K562 (cell line): ENCODE results near the gene LCA5L. TPM values are rescaled to one million over a fixed set of nuclear protein-coding genes. Genes with fewer than 3 reads are reported as not detected.

Experiments
- ATAC-seq: fragments of 200-7000 bp; cut with Tn5 transposase; 3 replicates; pipeline ENCODE4 v1.9.1; 2020; ENCODE audit warnings: moderate library complexity
- BruUV-seq: library from RNA; stranded (reverse); fragments of 400-500 nt; replicated peaks from 2 replicates; lab custom pipeline; 2021; lab: Mats Ljungman, UMichigan
- CTCF ChIA-PET: fragments of 300-600 bp; formaldehyde crosslinking; extraction: SDS; loops from one replicate; lab custom pipeline; 2021; ENCODE audit warnings: low intra/inter-chr PET ratio; lab: Yijun Ruan, JAX
- POLR2A ChIA-PET: fragments of 300-600, 350-650 bp; sonication (Branson Sonifier 250); formaldehyde crosslinking; extraction: SDS; loops from one replicate; lab custom pipeline; 2021; ENCODE audit warnings: antibody characterized with exemption, inconsistent platforms; lab: Yijun Ruan, JAX
- DNase-seq, 4 experiments: peaks; one replicate each; pipeline versions ENCODE4 v3.0.0 to v3.0.0-alpha.2; 2011 to 2018; ENCODE audit warnings: low spot score in 3 of 4, mixed read lengths in 3 of 4; ENCODE audit errors: extremely low read depth in 1 of 4
- FAIRE-seq: peaks from 2 replicates; lab custom pipeline; 2011; peaks lifted over from hg19 to GRCh38; lab: Jason Lieb, UNC
- H2AFZ ChIP-seq: 2 replicates; pipeline ENCODE4 v1.6.0; 2011; ENCODE audit warnings: low read depth, low read length, control low read depth, inconsistent platforms
- H3K27ac ChIP-seq: fragments of 200-600 bp; 3 replicates; pipeline ENCODE4 v1.8.0; 2011; ENCODE audit warnings: low read depth, mild to moderate bottlenecking, control low read depth, inconsistent platforms, low read length, moderate library complexity, mixed read lengths; ENCODE audit errors: extremely low read depth
- H3K27me3 ChIP-seq, 2 experiments: fragments of 300-600 bp in 1 of 2; 2 replicates in 1 of 2; 3 replicates in 1 of 2; pipeline versions ENCODE4 v1.6.0 to v1.8.0; 2011; ENCODE audit warnings: inconsistent platforms in 2 of 2, low read length in 2 of 2, mild to moderate bottlenecking in 1 of 2, mixed read lengths in 1 of 2, moderate library complexity in 1 of 2; ENCODE audit not compliant: control insufficient read depth in 2 of 2, insufficient read depth in 2 of 2
- H3K36me3 ChIP-seq: fragments of 300-600 bp; 3 replicates; pipeline ENCODE4 v1.8.0; 2011; ENCODE audit warnings: mild to moderate bottlenecking, low read length, inconsistent platforms; ENCODE audit not compliant: control insufficient read depth, insufficient read depth
- H3K4me1 ChIP-seq, 2 experiments: fragments of 200-600 bp in 1 of 2; replicated peaks in 1 of 2; 2 replicates in 1 of 2; 3 replicates in 1 of 2; pipeline versions ENCODE4 v1.5.1 to v1.8.0; 2011; ENCODE audit warnings: inconsistent platforms in 2 of 2, low read length in 2 of 2, mild to moderate bottlenecking in 1 of 2, mixed read lengths in 1 of 2, moderate library complexity in 1 of 2; ENCODE audit not compliant: control insufficient read depth in 2 of 2, insufficient read depth in 2 of 2
- H3K4me2 ChIP-seq: 2 replicates; pipeline ENCODE4 v1.6.1; 2011; ENCODE audit warnings: low read length, control low read depth, inconsistent platforms, mixed read lengths; ENCODE audit not compliant: insufficient read depth
- H3K4me3 ChIP-seq: fragments of 200-600 bp; sonication (generic), shearing (Covaris generic); 2 replicates; pipeline ENCODE4 v1.5.1; 2016; ENCODE audit warnings: control low read depth, inconsistent platforms
- H3K79me2 ChIP-seq: fragments of 200-600 bp; 3 replicates; pipeline ENCODE4 v1.8.0; 2011; ENCODE audit warnings: low read length, inconsistent platforms; ENCODE audit not compliant: control insufficient read depth, insufficient read depth
- H3K9ac ChIP-seq, 2 experiments: 2 replicates each; pipeline versions ENCODE4 v1.6.0 to v1.6.1; 2011; ENCODE audit warnings: low read depth in 2 of 2, low read length in 2 of 2, control low read depth in 1 of 2, inconsistent platforms in 1 of 2, mild to moderate bottlenecking in 1 of 2, mixed read lengths in 1 of 2; ENCODE audit not compliant: insufficient read depth in 1 of 2
- H3K9me1 ChIP-seq: one replicate; pipeline ENCODE4 v1.6.0; 2011; ENCODE audit warnings: inconsistent platforms, mild to moderate bottlenecking, low read length, moderate library complexity; ENCODE audit not compliant: control insufficient read depth, insufficient read depth
- H3K9me3 ChIP-seq: replicated peaks from 2 replicates; pipeline ENCODE4 v1.5.1; 2011; ENCODE audit warnings: low read depth, low read length, inconsistent platforms; ENCODE audit not compliant: control insufficient read depth, insufficient read depth
- H4K20me1 ChIP-seq: replicated peaks from 2 replicates; pipeline ENCODE4 v1.6.1; 2011; ENCODE audit warnings: low read length, inconsistent platforms, mixed read lengths; ENCODE audit not compliant: control insufficient read depth, insufficient read depth
- BCOR ChIP-seq: fragments of 450-650 bp; IDR thresholded peaks from 2 replicates; pipeline ENCODE4 v1.6.1; 2016
- CBX1 ChIP-seq: sonication (generic); IDR thresholded peaks from 2 replicates; pipeline ENCODE4 v1.6.1; 2016; ENCODE audit warnings: antibody characterized with exemption, low read depth, mild to moderate bottlenecking
- HDAC2 ChIP-seq: fragments of 450-650 bp; IDR thresholded peaks from 2 replicates; pipeline ENCODE4 v1.6.1; 2016; ENCODE audit warnings: mild to moderate bottlenecking
- HNRNPK ChIP-seq: fragments of 200-400 bp; formaldehyde crosslinking; IDR thresholded peaks from one replicate; pipeline ENCODE4 v1.6.1; 2018; ENCODE audit warnings: mild to moderate bottlenecking, low read depth, low read length; ENCODE audit not compliant: poor library complexity, severe bottlenecking
- KDM1A ChIP-seq, 2 experiments: fragments of 450-650 bp; IDR thresholded peaks; 2 replicates each; pipeline ENCODE4 v1.6.1; 2016; ENCODE audit warnings: mild to moderate bottlenecking in 2 of 2
- RBM25 ChIP-seq: fragments of 200-400 bp; formaldehyde crosslinking; IDR thresholded peaks from 2 replicates; pipeline ENCODE4 v1.6.1; 2018; ENCODE audit warnings: low read length, low read depth, moderate library complexity; ENCODE audit not compliant: severe bottlenecking
- RBM34 ChIP-seq: fragments of 200-400 bp; formaldehyde crosslinking; IDR thresholded peaks from 2 replicates; pipeline ENCODE4 v1.6.1; 2018; ENCODE audit warnings: low read length, borderline replicate concordance; ENCODE audit not compliant: insufficient read depth
- SMARCA5 ChIP-seq: fragments of 450-650 bp; IDR thresholded peaks from 2 replicates; pipeline ENCODE4 v1.6.1; 2016
- SRSF1 ChIP-seq: fragments of 200-400 bp; formaldehyde crosslinking; IDR thresholded peaks from 2 replicates; pipeline ENCODE4 v1.6.1; 2017; ENCODE audit warnings: mild to moderate bottlenecking, low read depth, low read length, moderate library complexity
- TARDBP ChIP-seq: fragments of 450-650 bp; IDR thresholded peaks from 2 replicates; pipeline ENCODE4 v1.6.1; 2016
- ZNF121 ChIP-seq: sonication (generic); formaldehyde crosslinking; conservative IDR thresholded peaks from 2 replicates; pipeline ENCODE4 v1.8.0; 2022; ENCODE audit warnings: missing genetic modification reagents
- ZNF175 ChIP-seq: fragments of 200-800 bp; sonication (Bioruptor generic); IDR thresholded peaks from 2 replicates; pipeline ENCODE4 v1.6.1; 2016; ENCODE audit warnings: low read depth, mild to moderate bottlenecking, missing genetic modification characterization, missing compliant biosample characterization
- WGBS: fragments of 100-300 bp; shearing (Covaris generic); methylation state at CpG from one replicate; pipeline ENCODE4 v1.1.6; 2016; ENCODE audit warnings: low coverage, mixed read lengths; ENCODE audit not compliant: insufficient coverage; ENCODE audit errors: missing lambda C conversion rate; 5-methylcytosine and 5-hydroxymethylcytosine counted together
- in situ Hi-C: fragments of 300-500 bp; cut with MboI; formaldehyde crosslinking; loops from 4 replicates; pipeline ENCODE4 v1.15.0; 2018; ENCODE audit warnings: inconsistent platforms, mixed read lengths
- intact Hi-C: fragments of 100-400 bp; cut with micrococcal nuclease; formaldehyde crosslinking; loops from 2 replicates; pipeline ENCODE4 v1.14.2; 2022
- polyA plus RNA-seq, 8 experiments: library from polyadenylated mRNA; depleted of rRNA in 4 of 8; stranded (reverse) in 5 of 8; unstranded in 3 of 8; fragments of >200 nt; fragmentation: Nextera tagmentation in 2 of 8; fragmentation: Illumina TruSeq in 1 of 8; extraction: Ambion mirVana in 2 of 8; extraction: Trizol in 1 of 8; gene quantifications; 2 replicates each; pipeline versions ENCODE4 v1.2.1 to v1.2.3, GENCODE V29; 2011 to 2014; ENCODE audit warnings: inconsistent platforms in 1 of 8, missing spikeins in 1 of 8
- total RNA-seq, 7 experiments: library from RNA; depleted of rRNA in 6 of 7; stranded (reverse); fragments of >200 nt in 6 of 7; fragmentation: Illumina TruSeq in 2 of 7; extraction: Trizol in 2 of 7; gene quantifications; 2 replicates each; pipeline versions ENCODE4 v1.2.1 to v1.2.3, GENCODE V29; 2011 to 2021; ENCODE audit warnings: low replicate concordance in 1 of 7
- TF ChIP-seq, protein P1 (sequence below): sonication (generic); formaldehyde crosslinking; IDR thresholded peaks from 2 replicates; pipeline ENCODE4 v1.8.1; 2023; ENCODE audit warnings: mild to moderate bottlenecking, missing genetic modification reagents
- TF ChIP-seq, protein P2 (sequence below), 2 experiments: fragments of 450-650 bp; IDR thresholded peaks; 2 replicates each; pipeline ENCODE4 v1.6.1; 2016

The LCA5L gene
- total and polyA plus RNA-seq, 9 of the 15 experiments (the other 6 are each of a cell fraction or from before 2014, with no cell fraction given): 1.8 to 4.9 (median 3.8) TPM

DNA sequence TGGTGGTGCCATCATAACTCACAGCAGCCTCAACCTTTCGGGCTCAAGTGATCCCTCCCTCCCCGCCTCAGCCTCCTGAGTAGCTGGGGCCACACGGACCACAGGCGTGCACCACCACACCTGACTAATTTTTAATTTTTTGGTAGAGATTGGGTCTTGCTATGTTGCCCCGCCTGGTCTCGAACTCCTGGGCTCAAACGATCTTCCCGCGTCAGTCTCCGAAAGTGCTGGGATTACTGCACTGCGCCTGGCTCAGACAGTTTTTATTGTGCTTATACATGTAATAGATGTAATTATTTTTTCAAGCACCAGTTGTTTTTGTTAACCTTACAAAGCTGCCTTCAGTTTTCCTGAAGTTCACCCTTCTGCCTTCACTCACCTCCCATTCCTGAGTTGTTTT lies 58.7 kb downstream of the LCA5L start:
- H3K4me2 ChIP-seq: no peak overlapping the region
- ChIA-PET POLR2A (interaction anchor here (0.8 to 1.9 kb wide), 17 partner anchors 13 to 203 kb away, joined by 3 to 15 read pairs (median 4); partner anchors contain the start of genes HMGN1 and PSMG1), CTCF (no interaction called here)
- TF ChIP-seq SMARCA5 (0 out of 2 replicates have a peak, but pooled peaks have one; percentile 73), CBX1 (0 out of 2 replicates have a peak, but pooled peaks have one; percentile 15), ZNF175 (no peak), RBM34 (no peak), RBM25 (peak; percentile 66), HNRNPK (no peak), BCOR (peak; percentile 91), TARDBP (no peak), KDM1A (IDR thresholded peaks at IDR 0.05) (peak; percentile 32 to 40; a peak in 2 of 4 replicates), ZNF121 (CRISPR knock-in tag) (peak; percentile 99), SRSF1 (no peak), HDAC2 (peak; percentile 36; the same call in 1 of the 2 replicates)
- TF ChIP-seq, protein P1, sequence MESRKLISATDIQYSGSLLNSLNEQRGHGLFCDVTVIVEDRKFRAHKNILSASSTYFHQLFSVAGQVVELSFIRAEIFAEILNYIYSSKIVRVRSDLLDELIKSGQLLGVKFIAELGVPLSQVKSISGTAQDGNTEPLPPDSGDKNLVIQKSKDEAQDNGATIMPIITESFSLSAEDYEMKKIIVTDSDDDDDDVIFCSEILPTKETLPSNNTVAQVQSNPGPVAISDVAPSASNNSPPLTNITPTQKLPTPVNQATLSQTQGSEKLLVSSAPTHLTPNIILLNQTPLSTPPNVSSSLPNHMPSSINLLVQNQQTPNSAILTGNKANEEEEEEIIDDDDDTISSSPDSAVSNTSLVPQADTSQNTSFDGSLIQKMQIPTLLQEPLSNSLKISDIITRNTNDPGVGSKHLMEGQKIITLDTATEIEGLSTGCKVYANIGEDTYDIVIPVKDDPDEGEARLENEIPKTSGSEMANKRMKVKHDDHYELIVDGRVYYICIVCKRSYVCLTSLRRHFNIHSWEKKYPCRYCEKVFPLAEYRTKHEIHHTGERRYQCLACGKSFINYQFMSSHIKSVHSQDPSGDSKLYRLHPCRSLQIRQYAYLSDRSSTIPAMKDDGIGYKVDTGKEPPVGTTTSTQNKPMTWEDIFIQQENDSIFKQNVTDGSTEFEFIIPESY (CRISPR knock-in tag): peak; percentile 65
- TF ChIP-seq, protein P2, sequence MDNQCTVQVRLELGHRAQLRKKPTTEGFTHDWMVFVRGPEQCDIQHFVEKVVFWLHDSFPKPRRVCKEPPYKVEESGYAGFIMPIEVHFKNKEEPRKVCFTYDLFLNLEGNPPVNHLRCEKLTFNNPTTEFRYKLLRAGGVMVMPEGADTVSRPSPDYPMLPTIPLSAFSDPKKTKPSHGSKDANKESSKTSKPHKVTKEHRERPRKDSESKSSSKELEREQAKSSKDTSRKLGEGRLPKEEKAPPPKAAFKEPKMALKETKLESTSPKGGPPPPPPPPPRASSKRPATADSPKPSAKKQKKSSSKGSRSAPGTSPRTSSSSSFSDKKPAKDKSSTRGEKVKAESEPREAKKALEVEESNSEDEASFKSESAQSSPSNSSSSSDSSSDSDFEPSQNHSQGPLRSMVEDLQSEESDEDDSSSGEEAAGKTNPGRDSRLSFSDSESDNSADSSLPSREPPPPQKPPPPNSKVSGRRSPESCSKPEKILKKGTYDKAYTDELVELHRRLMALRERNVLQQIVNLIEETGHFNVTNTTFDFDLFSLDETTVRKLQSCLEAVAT (IDR thresholded peaks at IDR 0.05): peak in 1 of 2 experiments; percentile 68; a peak in 1 of 4 replicates
- BruUV-seq: no TSS peak
- ATAC-seq (no peak), FAIRE-seq (no peak), DNase-seq (peak in 1 of 4 experiments; percentile 7)
- no peaks in the 10 kb centered on the region for H3K9me1 ChIP-seq
- intact Hi-C loops (loop anchor here (5.0 kb wide), 1 partner anchor 205 kb away; the partner anchor contains the start of gene PSMG1), in situ Hi-C loops (loop anchor here (5.0 kb wide), 2 partner anchors 50 to 70 kb away; no protein-coding TSS in a partner anchor)
- H4K20me1 ChIP-seq: no peaks in the 10 kb centered on the region; the same call in 1 of the 2 replicates
- no peaks in the 10 kb centered on the region for H3K9me3 ChIP-seq
- no peak overlapping the region for H3K4me3 ChIP-seq
- peak overlapping the region; percentile 88 for H2AFZ ChIP-seq
- WGBS: 94% methylated on average over 11 of the region's 11 CpGs
- H3K36me3 ChIP-seq: peaks cover 17% of the 10 kb centered on the region
- peaks cover 13 to 34% of the 10 kb centered on the region in 2 experiments for H3K4me1 ChIP-seq
- H3K27ac ChIP-seq: peak overlapping the region; percentile 72; the same call in 2 of the 3 replicates
- H3K79me2 ChIP-seq: peaks cover 41% of the 10 kb centered on the region
- no peaks in the 10 kb centered on the region for H3K27me3 ChIP-seq
- H3K9ac ChIP-seq: peak overlapping the region; percentile 4 to 75; a peak in 3 of 4 replicates
